HG03571 (cell line): ENCODE measurements around the gene PLEKHJ1.
A peak's percentile ranks its signal among the peaks of the same experiment; 100 is the strongest.
"Not testable (repeated sequence)": the region's sequence is repeated elsewhere in the genome, so short reads cannot be mapped to it uniquely, and the experiment has no call there.

ENCODE experiments used
- ATAC-seq: cut with Tn5 transposase; IDR thresholded peaks from one replicate; pipeline ENCODE4 v1.9.1; 2021; ENCODE audit not compliant: unreplicated experiment

The PLEKHJ1 gene, protein sequence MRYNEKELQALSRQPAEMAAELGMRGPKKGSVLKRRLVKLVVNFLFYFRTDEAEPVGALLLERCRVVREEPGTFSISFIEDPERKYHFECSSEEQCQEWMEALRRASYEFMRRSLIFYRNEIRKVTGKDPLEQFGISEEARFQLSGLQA

DNA sequence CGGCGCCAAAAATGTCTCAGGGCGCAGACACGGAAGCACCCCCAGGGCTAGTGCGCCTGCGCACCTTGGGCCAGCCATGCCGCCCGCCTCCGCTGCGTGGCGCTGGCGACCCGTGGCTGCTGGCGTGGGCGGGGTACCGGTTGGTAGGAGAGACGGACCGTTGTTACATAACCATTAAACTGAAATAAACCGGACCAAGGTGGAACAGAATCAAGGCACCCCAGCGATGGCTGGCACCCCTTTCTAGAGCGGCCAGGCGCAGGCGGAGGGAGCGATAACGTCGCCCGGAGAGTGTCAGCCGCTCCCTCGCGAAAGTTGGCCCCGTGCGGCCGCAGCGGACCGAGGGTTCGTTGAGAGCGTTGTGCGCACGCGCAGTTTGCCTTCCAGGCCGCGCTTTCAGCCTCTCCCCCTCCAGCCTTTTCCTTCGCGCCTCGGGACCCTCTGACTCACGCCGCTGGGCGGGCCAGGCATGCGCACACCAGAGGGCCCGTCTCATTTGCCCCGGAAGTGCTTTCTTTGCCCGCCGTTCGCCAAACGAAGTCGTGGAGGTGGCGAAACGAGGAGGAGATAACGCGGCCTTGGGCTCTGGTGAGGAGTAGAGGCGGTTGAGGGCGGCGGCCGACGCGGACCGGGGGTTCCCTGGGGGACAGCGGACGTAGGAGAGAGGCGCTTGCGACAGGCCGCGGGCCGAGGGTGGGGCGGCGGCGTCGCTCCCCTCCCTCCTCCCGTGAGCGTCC lies at the start of gene PLEKHJ1, which contains the start of gene SF3A2:
TSS of gene PLEKHJ1 (minus strand) at position 16 of the 737 bp plus-strand sequence. CDS start 81 bp downstream, outside the sequence.
TSS of gene SF3A2 (plus strand) at position 511 of the 737 bp plus-strand sequence. CDS start 6,595 bp downstream, outside the sequence.
- ATAC-seq = peak; percentile 62

DNA sequence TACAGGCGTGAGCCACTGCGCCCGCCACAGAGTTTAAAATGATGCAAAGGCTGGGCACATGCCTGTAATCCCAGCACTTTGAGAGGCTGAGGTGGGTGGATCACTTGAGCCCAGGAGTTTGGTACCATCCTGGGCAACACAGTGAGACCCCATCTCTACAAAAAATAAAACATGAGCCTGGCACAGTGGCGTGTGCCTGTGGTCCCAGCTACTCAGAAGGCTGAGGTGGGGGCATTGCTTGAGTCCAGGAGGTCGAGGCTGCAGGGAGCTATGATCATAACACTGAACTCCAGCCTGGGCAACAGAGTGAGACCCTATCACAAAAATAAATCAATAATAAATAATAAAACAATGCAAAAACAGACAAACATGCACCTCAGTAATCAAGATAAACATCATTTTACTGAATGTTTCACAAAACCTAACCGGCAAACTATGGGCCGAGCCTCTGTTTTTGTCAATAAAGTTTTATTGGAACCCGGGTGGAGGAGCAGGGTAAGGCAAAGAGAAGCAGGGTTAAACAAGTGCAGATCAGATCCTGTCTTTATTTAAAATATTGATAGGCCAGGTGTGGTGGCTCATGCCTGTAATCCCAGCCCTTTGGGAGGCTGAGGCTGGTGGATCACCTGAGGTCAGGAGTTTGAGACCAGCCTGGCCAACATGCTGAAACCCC lies 47.8 kb upstream of the PLEKHJ1 start:
- no peak for ATAC-seq

DNA sequence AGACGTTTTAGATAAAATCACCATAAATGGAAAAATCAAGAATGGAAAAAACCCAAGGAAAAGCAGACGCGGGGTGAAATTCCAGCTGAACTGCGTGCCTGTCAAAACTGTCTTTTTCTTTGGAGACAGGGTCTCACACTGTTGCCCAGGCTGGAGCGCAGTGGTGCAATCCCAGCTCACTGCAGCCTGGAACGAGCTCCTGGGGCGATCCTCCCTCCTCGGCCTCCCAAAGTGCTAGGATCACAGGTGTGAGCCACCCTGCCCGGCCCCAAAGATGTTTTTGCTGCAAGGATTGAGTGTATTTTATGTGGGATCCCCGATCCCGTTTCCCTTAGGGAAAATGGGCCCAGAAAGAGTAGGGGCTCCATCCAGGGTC lies 46.7 kb upstream of the PLEKHJ1 start:
- no peak for ATAC-seq

DNA sequence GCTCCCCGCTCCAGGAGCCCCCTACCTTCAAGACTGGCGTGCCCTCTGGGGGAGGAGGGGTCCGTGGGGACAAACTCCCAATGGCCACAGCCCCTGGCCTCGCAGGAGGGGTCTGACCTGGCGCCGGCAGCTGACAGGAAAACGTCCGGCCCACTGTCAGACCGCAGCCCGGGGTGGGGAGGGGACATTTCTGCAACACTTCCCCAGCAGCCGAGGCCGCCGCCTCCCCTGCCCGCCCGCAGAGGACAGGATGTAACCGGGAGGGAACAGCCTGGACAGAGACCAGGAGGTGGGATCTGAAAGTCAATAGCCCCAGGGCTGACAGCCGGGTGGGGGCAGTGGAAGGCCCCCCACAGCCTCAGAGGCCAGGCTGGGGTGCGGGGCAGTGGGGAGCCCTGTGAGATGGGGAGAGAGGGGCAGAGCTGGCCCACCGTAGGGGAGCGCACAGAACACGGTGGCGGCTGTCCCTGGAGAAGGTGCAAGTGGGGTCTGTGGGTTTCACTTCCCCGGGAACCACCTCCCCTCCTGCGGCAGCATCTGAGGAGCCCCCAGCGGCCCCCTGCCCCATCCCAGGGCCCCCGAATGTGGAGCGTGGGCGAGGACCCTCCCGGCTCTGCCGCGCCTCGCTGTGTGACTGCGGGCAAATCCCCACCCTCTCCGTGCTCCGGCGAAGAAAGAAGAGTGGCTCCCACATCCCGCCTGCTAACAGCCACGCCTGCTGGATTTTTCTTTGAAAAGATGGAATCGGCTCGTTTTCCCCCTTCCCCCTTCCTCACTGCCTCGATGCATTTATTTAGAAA lies 46.1 kb upstream of the PLEKHJ1 start, which contains the start of gene PEAK3:
TSS of gene PEAK3 (minus strand) at position 114 of the 800 bp plus-strand sequence. CDS start 1,244 bp downstream, outside the sequence.
- ATAC-seq = no peak

DNA sequence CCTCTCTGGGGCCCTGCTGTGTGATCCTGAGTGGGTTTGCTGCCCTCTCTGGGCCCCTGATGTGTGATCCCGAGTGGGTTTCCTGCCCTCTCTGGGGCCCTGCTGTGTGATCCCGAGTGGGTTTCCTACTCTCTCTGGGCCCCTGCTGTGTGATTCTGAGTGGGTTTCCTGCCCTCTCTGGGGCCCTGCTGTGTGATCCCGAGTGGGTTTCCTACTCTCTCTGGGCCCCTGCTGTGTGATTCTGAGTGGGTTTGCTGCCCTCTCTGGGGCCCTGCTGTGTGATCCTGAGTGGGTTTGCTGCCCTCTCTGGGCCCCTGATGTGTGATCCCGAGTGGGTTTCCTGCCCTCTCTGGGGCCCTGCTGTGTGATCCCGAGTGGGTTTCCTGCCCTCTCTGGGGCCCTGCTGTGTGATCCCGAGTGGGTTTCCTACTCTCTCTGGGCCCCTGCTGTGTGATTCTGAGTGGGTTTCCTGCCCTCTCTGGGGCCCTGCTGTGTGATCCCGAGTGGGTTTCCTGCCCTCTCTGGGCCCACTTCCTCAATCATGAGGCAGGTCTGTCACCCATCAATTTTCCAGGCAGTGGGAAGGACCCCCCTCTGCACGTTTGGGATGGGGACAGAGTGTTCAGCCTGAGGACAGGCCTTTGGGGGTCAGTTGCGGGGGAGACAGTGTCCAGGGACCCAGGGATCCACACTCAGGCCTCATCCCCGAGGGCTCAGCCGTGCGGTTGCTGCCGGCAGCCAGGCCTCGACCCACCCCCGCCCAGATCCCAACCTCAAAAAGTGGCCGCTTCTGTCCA lies 45.3 kb upstream of the PLEKHJ1 start:
- ATAC-seq = not testable (repeated sequence)

DNA sequence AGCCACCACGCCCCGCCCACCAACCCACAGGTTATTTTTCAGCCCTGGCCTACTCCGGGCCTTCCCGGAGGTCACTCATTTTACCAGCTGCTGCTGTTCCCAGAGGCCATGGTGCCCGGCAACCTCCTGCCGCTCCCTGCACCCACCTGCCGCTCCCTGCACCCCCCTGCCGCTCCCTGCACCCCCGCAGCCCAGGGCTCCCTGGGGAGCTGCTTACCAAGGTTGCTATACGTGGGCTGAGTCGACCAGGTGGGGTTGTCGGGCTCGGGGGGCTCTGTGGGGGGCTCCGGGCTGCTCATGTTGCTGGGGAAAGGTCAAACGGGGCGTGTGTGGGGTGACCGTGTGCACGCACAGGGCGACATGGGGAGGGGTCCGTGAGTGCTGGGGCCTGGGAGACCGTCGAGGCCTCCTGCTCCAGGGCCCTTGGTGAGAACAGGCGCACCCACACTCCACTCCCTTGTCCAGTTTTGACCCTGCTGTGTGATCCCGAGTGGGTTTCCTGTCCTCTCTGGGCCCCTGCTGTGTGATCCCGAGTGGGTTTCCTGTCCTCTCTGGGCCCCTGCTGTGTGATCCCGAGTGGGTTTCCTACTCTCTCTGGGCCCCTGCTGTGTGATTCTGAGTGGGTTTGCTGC lies 44.6 kb upstream of the PLEKHJ1 start:
- no peak for ATAC-seq

DNA sequence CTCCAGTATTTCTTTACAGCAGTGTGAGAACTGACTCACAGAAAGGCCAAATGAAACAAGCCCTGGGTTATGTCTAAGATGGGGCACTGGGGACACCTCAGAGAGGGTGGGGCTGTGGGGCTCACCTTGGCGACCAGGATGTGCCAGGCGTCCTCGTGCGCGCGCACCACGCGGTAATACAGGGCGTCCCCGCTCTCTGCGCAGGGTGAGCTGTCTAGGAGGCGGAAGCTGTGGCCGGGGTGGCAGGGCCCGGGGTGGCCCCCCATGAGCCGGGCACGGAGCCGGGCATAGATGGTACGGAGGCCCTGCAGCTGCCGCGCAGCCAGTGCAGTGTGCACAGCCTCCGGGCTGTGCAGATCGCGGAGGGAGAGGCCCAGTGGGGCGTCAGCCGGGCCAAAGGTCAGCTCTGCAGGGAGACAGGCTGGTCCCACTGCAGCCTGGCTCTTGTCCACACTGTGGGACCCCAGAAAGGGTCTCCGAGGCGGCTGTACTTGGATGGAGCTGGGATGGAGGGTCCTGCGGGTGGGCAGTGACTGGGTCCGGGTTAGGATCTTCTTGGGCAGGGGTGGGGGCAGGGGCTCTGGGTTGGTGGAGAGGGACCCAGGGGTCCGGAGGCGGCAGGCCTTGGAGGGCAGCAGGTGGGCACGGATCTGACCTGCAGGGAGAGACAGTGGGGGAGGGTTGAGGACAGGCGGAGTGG lies 42.5 kb upstream of the PLEKHJ1 start:
- no peak for ATAC-seq

DNA sequence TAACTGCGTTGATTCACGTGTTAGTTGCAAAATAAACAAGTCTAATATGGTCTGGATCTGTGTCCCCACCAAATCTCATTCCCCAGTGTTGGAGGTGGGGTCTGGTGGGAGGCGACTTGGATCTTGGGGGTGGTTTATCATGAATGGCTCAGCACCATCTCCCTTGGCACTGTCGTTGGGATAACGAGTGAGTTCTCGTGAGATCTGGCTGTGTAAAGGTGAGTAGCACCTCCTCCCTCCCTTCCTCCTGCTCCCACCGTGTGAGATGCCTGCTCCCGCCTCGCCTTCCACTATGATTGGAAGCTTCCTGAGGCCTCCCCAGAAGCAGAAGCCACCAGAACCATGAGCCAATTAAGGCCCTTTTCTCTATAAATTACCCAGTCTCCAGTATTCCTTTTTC lies 41.0 kb upstream of the PLEKHJ1 start:
- ATAC-seq = no peak

DNA sequence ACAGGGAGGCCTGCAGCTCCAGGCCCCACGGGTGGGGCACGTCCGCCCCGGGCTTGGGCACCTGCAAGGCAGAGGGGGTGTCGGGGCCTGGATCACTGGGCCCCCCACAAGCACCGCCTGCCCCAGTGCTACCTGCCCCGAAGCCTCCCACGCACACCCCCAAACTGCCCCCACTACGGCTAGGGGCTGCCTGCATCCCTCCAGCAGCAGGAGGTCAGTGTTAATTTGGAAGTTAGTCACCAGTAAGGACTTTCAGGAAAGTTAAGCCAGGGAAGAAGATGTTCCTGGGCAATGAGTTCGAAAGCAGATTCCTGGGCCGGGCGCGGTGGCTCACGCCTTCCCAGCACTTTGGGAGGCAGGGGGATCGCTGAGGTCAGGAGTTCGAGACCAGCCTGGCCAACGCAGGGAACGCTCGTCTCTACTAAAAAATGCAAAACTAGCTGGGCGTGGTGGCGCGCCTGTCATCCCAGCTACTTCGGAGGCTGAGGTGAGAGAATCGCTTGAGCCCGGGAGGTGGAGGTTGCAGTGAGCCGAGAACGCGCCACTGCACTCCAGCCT lies 40.4 kb upstream of the PLEKHJ1 start:
- no peak for ATAC-seq

DNA sequence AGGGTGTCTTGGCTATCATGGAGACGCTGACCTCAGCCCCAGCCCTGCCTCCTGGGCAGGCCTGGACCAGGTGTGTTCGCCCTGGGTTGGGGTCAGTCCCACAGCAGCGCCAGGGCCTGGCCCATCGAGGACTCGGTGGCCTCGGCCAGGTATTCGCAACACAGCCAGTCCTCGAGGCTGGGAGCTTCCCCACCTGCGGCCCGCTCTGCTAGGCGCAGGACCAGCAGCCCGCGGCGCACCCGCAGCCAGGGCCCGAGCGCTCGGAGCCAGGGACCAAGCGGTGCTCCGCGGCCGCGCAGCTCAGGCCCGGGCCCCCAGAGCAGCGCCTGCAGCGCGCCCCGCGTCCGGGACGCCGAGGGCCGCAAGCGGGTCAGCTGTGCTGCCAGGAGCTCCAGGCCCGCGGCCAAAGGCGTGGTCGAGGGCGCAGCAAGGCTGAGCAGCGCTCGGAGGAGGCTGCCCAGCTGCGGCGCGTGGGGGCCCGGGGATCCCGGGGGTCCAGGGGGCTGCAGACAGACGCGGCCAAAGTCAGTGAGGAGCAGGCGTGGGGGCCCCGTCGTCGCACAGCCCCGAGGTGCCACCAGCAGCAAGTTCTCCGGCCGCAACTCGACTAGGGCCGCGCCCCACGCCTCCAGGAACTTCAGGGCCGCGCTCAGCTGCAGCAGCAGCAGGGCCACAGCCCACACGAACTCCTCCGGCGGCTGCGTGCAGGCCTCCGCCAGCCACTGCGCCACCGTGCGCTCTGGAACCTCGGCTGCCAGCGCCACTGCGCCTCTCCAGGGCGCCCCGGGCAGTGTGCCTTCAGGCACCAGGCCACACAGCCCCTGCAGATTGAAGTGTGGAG lies 39.7 kb upstream of the PLEKHJ1 start:
- ATAC-seq = no peak

DNA sequence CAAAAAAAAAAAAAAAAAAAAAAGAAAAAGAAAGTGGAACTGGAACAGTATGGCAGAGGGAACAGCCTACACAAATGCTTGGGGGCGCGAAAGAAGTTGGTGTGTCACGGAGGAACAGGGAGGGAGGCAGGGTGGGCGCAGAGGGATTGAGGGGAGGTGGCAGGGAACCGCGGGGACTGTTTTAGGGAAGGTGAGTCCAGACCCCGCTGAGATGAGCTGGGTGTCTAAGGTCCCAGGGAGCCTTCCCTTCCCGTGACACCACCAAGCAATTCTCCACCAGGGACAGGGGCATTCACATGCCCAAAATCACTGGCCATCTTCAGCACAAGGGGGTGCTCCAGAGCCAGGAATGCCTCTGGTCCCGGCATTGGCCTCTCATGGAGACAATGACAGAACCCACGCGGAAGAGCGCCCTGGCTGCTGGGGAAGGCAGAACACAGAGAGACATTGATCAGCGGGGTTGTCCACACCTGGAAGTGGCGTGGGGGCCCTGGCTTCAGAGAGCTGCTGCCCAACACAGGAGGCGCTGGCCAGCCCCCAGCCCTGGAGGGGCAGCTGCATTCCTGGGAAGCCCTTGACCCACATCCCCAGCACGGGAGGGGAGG lies 38.9 kb upstream of the PLEKHJ1 start:
- no peak for ATAC-seq

DNA sequence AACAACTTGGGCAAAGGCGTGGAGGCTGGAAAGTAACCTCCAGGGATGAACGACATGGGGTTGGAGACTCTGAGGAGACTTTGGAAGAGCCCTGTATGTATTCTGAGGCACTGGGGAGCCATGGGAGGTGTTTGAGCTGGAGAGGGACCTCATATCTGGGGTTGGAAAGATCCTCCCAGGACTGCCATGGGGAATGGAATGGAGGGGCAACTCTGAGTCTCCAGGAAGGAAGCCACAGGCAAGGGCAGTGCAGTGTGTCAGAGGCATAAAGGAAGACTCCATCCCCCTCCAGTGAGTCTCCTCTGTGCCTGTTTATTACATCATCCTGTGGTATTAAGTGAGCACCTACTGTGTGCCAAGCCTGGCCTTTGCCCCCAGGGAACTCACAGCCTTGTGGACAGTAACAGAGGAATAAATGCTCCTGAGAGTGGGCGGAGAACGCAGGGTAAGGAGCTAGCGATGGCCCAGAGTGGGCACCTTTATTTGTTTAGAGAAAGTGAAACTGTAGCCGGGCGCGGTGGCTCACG lies 38.1 kb upstream of the PLEKHJ1 start:
- no peak for ATAC-seq

DNA sequence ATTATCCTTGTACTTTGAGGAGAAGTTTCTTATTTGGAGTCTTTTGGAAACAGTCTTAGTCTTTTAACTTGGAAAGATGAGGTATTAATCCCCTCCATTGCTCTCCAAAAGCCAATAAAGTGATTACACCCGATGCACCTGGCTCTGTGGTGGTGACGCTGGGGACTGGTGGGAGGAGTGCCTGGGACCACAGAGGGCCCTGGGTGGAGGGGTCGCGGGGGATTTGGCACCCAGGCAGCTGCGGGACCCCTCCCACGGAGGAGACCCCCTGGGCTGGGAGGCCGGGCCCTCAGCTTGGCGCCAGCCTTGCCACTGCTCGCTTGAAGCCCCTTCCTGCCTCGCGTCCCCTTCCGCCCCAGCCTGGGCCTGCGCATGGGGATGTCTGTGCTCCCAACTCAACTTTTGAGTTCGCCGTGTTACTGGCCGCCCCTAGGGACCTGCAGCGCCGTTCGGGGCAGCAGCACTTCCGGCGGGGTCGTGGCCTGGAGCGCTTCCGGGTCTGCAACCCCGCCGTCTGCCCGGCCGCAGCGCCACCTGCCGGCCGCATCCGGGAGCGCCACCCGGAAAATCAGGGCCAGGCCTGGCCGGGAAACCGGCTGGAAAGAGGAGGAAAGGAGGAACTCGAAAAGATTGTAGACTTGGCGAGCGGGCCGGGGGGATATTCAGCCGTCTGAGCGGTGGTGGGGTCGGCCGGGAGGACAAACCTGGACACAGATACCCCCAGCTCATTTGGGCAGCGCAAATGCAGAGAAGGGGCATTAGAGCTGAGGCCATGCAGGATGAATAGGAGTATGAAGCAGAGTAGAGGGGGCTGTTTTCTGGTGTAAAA lies 37.4 kb upstream of the PLEKHJ1 start:
- no peak for ATAC-seq

DNA sequence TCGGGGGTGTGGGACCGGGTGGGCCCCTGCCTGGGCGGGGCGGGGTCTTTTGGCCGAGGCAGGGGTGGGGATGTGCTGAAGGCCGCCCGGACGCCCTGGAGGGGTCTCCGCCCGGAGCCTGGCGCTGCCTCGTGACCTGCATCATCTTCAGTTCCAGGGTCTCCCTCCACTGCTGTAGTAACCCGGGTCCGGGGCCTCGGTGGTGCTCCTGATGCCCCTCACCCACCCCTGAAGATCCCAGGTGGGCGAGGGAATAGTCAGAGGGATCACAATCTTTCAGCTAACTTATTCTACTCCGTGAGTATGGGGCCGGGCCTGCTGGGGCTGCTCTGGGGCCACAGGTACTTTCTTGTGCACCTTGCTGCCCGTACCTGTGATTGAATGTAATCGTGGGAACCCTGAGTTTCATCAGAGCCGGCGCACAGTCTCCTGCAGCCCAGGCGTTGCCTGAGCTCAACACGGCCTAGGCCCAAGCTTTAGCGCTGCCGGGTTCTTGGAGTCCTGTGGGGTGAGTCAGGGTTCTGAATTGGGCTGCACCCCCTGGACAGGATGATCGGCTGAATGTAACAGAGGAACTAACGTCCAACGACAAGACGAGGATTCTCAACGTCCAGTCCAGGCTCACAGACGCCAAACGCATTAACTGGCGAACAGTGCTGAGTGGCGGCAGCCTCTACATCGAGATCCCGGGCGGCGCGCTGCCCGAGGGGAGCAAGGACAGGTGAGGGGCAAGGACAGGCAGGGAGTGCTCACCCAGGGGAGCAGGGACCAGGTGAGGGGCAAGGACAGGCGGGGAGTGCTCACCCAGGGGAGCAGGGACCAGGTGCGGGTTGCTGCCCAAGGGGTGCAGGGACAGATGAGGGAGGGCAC lies 35.3 kb upstream of the PLEKHJ1 start:
- no peak for ATAC-seq

DNA sequence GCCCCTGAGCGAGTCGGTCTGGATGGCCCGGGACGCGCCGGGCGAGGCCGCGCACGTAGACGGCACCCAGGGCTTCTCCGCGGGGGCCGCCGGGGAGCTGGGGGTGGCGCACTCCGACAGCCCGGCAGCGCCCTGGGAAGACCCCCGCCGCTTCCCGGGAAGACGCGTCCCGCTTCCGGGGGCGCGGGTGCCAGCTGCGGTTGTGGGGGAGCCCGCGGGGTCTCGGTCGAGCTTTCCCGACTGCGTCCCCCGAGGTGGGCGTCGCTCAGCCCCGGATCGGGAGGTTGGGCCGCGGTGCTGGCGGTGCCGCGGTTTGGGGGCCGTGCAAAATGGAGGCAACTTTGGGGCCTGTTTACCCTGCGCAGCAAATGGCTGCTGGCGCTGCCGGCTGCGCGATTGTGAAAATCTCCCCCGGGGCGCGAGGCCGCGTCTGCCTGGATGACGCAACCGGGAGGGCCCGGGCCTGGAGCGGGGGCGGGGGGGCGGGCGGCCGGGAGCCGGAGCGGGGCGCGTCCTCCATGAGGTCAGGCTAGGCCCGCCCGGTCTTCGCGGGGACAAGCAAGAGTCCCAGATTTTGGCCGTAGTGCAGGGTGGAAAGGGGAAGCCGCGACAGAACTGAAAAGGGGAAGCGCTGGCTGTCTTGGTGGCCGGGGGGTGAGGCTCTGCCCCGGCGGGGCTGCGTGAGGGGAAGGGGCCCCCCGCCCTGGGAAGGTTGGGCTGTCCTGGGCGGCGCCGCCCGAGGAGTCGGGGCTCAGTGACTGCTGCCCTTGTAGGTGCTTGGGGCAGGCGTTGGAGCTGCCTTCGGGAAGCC lies 34.5 kb upstream of the PLEKHJ1 start:
- no peak for ATAC-seq
